Measurements from ENCODE around the gene C16orf87.
A peak's percentile ranks its signal among the peaks of the same experiment; 100 is the strongest.
"Not testable (repeated sequence)": the region's sequence is repeated elsewhere in the genome, so short reads cannot be mapped to it uniquely, and the experiment has no call there.

The C16orf87 gene

DNA sequence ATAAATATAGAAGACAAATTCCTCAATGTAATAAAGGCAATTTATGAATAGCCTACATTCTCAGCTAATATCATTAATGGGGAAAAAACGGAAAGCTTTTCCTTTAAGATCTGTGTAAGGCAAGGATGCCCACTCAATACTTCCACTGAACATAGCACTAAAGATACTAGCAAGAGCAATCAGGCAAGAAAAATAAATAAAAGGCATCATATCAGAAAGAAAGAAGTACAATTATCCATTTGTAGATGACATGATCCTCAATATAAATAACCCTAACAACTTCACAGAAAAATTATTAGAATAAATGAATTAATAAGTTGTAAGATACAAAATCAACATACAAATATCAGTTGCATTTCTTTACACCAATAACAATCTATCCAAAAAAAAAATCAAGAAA is 37.1 kb downstream of the C16orf87 start:
- ChIA-PET POLR2A (ENCODE audit: low non-redundant PET) (no interaction called here), CTCF (no interaction called here)
- no peak overlapping the region for H3K27ac ChIP-seq
- TF ChIP-seq, protein P1, sequence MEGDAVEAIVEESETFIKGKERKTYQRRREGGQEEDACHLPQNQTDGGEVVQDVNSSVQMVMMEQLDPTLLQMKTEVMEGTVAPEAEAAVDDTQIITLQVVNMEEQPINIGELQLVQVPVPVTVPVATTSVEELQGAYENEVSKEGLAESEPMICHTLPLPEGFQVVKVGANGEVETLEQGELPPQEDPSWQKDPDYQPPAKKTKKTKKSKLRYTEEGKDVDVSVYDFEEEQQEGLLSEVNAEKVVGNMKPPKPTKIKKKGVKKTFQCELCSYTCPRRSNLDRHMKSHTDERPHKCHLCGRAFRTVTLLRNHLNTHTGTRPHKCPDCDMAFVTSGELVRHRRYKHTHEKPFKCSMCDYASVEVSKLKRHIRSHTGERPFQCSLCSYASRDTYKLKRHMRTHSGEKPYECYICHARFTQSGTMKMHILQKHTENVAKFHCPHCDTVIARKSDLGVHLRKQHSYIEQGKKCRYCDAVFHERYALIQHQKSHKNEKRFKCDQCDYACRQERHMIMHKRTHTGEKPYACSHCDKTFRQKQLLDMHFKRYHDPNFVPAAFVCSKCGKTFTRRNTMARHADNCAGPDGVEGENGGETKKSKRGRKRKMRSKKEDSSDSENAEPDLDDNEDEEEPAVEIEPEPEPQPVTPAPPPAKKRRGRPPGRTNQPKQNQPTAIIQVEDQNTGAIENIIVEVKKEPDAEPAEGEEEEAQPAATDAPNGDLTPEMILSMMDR (conservative IDR thresholded peaks at IDR 0.05; ENCODE audit: low read depth): no peak
- no peak for DNase-seq (ENCODE audit: low spot score)

GRCh38 chr16:46790599-46791270 is 40.2 kb downstream of the C16orf87 start:
- CTCF ChIA-PET: no interaction called here
- POLR2A ChIA-PET (ENCODE audit: low non-redundant PET): interaction anchor here (0.6 kb wide), 1 partner anchor 234 kb away, joined by 3 read pairs; no protein-coding TSS in a partner anchor
- no peak overlapping the region for H3K27ac ChIP-seq
- TF ChIP-seq, protein P1 (conservative IDR thresholded peaks at IDR 0.05; ENCODE audit: low read depth): no peak
- no peak for DNase-seq (ENCODE audit: low spot score)

DNA sequence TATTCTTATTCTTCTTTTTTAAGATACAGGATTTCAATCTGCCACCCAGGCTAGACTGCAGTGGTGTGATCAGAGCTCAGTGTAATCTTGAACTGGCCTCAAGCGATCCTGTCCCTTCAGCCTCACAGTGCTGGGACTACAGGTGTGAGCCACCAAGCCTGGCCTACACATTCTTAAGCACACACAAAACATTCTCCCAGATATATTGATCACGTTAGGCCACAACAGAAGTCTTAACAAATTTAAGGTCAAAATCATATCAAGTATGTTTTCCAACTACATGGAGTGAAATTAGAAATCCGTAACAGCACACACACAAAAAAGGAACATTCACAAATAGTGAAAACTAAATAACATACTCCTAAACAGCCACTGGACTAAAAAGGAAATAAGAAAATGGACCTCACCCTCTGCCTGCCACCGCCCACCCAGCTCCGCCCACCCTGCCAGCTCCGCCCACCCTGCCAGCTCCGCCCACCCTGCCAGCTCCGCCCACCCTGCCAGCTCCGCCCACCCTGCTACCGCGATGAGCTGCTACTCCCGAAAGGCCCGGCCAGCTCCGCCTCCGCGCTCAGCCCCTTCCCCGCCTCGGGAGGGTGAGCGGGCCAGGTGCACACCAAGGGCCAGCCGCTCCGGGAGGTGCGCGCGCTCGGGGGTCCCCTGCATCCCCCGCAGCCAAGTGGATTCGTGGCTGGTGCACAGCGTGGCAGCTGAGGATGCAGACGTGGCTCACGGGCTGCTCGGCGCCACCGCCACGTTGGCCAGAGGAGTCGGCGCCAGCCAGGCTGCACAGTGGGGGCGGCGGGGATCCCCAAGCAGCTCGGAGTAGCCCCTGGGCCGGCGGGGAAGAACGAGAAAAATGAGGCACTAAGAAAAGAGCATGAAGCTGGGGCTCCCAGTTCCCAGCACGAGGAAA is 41.2 kb downstream of the C16orf87 start:
- POLR2A ChIA-PET (ENCODE audit: low non-redundant PET): no interaction called here

DNA sequence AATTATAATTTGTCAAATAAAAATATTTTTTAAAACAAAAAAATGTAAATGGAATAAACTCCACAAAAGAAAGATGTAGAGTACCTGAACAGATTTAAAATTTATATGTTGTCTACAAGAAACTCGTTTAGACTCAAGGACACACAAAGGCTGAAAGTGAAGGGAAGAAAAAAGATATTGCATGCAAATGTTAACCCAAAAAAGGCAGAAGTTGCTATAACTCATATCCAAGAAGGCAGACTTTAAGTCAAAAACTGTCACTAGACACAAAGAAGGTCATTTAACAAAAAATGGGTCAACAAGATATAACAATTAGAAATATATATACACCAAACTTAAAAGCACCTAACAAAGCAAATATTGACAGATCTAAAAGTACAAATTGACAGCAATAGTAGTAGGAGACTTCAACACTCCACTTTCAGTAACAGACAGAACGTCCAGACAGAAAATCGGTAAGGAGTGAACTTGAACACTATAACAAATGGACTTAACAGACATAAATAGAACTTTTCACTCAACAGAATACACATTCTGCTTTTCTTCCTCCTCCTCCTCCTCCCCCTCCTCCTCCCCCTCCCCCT is 42.0 kb downstream of the C16orf87 start:
- TF ChIP-seq, protein P1 (conservative IDR thresholded peaks at IDR 0.05; ENCODE audit: low read depth): no peak
- ChIA-PET CTCF (no interaction called here), POLR2A (ENCODE audit: low non-redundant PET) (no interaction called here)
- no peak overlapping the region for H3K27ac ChIP-seq
- DNase-seq (ENCODE audit: low spot score): no peak

More for the DNA sequence above, 41.2 kb downstream of the C16orf87 start:
- CTCF ChIA-PET: no interaction called here
- no peak overlapping the region for H3K27ac ChIP-seq
- TF ChIP-seq, protein P1 (conservative IDR thresholded peaks at IDR 0.05; ENCODE audit: low read depth): no peak
- DNase-seq (ENCODE audit: low spot score): peak; percentile 63

DNA sequence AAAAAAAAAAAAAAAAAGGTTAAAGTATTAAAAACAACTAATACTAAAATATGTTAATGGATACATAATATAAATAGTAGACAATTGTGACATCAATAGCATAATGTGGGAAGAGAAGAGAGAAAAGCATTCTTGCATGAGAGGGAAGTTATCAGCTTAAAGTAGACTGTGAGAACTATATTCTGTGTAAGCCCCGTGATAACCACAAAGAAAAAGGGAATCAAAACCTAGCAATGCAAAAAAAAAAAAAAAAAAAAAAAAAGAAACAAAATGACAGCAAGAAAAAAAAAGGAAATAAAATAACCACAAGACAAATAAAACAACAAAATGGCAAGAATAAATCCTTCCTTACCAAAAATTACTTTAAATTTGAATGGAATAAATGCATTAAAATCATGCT is 43.1 kb downstream of the C16orf87 start:
- no peak for DNase-seq (ENCODE audit: low spot score)
- ChIA-PET POLR2A (ENCODE audit: low non-redundant PET) (no interaction called here), CTCF (no interaction called here)
- TF ChIP-seq, protein P1 (conservative IDR thresholded peaks at IDR 0.05; ENCODE audit: low read depth): no peak
- H3K27ac ChIP-seq: no peak overlapping the region

- H3K27ac ChIP-seq: no peak overlapping the region
- POLR2A ChIA-PET (ENCODE audit: low non-redundant PET): no interaction called here
- TF ChIP-seq, protein P1 (conservative IDR thresholded peaks at IDR 0.05; ENCODE audit: low read depth): no peak
- CTCF ChIA-PET: interaction anchor here (0.6 kb wide), 1 partner anchor 100 kb away, joined by 3 read pairs; no protein-coding TSS in a partner anchor
- no peak for DNase-seq (ENCODE audit: low spot score)
These were observed 45.7 kb downstream of the C16orf87 start for GRCh38 chr16:46785076-46785845.

DNA sequence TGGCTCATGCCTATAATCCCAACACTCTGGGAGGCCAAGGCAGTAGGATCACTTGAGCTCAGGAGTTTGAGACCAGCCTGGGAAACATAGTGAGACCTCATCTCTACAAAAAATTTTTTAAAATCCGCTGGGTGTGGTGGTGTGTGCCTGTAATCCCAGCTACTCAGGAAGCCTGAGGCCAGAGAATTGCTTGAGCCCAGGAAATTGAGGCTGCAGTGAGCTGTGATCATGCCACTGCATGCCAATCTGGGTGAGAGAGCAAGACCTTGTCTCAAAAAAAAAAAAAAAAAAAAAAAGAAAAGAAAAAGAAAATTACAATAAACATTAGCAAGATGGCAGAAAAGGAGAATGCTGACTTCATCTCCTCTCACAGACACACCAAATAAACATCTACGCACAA is 46.4 kb downstream of the C16orf87 start:
- POLR2A ChIA-PET (ENCODE audit: low non-redundant PET); CTCF ChIA-PET; H3K27ac ChIP-seq; DNase-seq (ENCODE audit: low spot score): not testable (repeated sequence)

Measured in RWPE1 (cell line).